GM21381 (cell line): ENCODE results near the gene ZP4.

Source experiments
- ATAC-seq: cut with Tn5 transposase; IDR thresholded peaks from one replicate; pipeline ENCODE4 v1.9.1; 2021; ENCODE audit warnings: mild to moderate bottlenecking, moderate library complexity; ENCODE audit not compliant: unreplicated experiment

Gene ZP4, protein sequence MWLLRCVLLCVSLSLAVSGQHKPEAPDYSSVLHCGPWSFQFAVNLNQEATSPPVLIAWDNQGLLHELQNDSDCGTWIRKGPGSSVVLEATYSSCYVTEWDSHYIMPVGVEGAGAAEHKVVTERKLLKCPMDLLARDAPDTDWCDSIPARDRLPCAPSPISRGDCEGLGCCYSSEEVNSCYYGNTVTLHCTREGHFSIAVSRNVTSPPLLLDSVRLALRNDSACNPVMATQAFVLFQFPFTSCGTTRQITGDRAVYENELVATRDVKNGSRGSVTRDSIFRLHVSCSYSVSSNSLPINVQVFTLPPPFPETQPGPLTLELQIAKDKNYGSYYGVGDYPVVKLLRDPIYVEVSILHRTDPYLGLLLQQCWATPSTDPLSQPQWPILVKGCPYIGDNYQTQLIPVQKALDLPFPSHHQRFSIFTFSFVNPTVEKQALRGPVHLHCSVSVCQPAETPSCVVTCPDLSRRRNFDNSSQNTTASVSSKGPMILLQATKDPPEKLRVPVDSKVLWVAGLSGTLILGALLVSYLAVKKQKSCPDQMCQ

GRCh38 chr1:237890822-237891221 lies at the start of gene ZP4:
Gene ZP4, minus strand, starts transcription at chr1:237890922. Its CDS starts 287 bp downstream, at chr1:237890635.
- no peak for ATAC-seq

DNA sequence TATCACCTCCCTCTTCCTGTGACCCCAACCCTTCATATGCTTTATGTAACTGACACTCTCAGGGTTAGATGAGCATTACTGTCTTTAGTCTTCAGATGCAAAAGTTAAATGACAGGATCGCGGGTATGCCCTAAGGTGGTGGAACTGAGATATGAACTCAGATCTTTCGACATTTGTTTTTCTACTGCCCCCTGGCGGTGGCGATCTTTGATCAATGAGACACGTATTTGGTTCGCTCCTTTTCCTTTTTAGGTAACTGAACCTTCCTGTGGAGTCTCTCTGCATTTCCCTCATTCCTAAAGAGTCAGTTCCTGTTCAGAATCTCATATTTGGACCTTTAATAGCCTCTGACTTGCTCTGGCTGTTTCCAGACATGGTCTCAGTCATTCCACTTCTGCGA lies 47.8 kb upstream of the ZP4 start:
- ATAC-seq: no peak

DNA sequence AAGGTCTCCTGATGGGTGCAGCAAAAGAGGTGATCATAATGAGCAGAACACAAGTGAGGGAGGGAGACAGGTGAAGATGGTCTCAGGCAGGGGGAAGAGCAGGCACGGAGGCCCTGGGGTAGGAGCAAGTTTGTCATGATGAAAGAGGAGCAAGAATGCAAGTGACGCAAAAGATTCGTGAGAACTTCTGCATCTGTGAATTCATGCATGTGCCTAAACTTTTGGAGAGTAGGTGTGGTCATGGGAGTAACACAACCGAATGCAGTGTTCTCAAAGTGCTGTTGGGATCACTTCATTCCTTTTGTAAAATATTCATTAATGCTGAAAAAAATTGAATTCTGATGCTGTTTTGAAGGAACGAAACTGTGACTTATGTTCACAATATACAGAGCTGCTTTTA lies 47.3 kb upstream of the ZP4 start:
- ATAC-seq: no peak

GRCh38 chr1:237932816-237933215 lies 42.1 kb upstream of the ZP4 start:
- ATAC-seq: no peak

GRCh38 chr1:237931581-237931980 lies 40.9 kb upstream of the ZP4 start:
- ATAC-seq: no peak

GRCh38 chr1:237927198-237927597 lies 36.5 kb upstream of the ZP4 start:
- ATAC-seq: no peak

DNA sequence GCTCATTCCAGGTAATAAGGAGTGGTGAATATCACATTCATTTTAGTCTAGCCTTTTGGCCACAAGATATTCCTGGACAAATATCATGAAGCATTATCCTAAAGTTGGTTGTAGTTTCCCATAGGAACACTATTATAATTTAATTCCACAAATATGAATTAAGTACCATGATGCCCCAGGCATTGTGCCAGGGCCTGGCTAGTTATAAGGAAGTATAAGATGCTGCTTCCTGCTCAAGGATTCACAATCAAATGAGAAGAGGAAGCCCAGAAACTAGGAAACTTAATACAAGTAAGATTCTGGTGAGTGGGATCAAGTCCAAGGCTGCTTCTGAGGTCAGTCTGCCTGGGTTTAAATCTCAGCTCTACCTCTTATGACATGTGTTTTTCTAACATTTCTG lies 30.6 kb upstream of the ZP4 start:
- ATAC-seq: no peak

- ATAC-seq: no peak
Observed at GRCh38 chr1:237913345-237913744, 22.6 kb upstream of the ZP4 start.

GRCh38 chr1:237911911-237912310 lies 21.2 kb upstream of the ZP4 start:
- ATAC-seq: no peak

- no peak for ATAC-seq
Observed at GRCh38 chr1:237910834-237911233, 20.1 kb upstream of the ZP4 start.

DNA sequence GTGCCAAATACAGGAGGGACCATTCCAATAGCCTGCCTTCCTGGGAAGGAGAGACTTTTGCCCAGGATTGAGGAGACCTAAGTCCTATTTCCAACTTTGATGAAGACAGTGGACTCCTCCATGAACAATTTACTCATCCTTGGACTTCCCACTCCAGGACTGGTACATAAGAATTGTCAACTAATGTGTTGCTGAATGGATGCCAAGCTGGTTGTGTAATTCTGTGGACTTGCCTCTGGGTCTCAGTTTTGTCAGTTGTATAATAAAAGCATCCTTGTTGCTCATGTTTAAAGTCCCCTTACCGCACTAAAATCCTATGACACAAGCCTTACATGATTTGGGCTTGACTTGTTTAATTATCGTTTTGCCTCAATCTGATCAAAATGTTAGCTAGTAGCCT lies 13.2 kb upstream of the ZP4 start:
- ATAC-seq: no peak

DNA sequence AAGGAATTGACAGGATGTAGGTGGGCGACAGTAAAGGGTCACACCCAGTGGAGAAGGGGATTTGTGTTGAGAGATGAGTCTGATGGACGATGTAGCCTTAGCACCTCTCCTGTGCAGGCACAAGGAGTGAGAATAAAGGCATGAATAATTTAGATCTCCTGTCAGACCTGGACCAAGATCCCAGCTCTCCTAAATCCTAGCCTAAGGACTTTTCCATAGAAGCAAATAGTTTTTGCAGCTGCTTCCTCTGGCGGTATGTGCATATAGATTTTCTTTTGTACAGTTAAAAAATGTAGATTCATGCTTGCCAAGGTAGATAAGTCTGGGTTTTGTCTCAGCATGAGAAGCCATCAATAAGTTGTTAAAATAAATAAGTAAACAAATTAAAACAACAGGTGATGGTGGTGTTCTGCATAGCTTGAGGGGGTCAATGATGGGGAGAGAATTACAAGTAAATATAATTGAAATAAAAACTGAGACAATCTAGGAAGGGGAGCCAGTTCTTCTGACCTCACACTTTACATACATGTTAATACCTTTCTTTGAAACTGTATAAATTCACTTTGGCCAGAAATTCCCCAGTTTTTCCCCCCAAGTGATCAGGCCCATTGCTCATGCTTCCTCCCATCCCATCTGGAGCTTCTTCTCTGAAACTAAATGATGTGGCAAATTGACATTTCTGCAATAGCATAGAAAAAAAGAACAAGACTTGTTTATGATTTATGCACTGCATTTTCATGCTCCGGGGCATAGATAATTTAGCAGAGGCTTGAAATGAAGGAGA lies 12.4 kb upstream of the ZP4 start:
- no peak for ATAC-seq

- no peak for ATAC-seq
Observed at GRCh38 chr1:237901299-237901934, 10.7 kb upstream of the ZP4 start.

GRCh38 chr1:237895630-237896029 lies 4.9 kb upstream of the ZP4 start:
- no peak for ATAC-seq

DNA sequence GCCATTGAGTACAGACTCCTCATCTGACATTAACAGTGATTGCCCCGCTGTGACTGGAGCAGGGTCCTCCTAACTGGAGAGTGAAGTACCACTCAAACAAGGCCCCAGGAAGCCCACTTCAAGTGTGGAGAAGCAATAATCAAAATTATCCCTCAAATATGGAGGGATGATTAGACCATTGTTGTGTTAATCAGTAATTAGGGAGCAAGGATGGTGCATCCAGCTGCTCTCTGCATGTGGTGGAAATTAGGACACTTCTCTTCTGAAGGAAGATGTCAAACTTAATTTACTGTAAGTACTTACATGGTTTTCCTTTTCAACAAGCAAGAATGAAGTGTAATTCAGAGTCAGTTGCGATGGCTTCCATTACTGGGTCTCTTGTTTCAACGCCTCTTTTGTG lies 3.4 kb upstream of the ZP4 start:
- ATAC-seq: no peak

GRCh38 chr1:237891979-237892378 lies 1.3 kb upstream of the ZP4 start:
- no peak for ATAC-seq

DNA sequence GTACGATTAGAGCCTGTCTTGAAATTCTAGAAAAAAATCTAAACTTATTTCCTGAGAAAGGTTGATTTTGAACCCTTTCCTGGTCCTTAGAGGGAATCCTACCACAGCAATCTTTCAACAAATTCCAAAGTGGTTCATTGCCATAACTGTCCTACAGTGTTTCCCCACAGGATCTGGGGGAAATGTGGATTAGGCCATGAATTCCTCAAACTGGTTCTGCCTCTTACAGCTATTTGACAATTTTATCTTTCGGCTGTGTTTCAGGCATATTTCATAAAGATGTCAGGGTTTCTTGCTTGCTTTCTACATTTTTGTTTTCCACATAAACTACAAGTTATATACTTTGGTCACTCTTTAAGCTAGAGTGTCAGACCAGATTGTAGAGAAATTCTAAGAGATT lies 544 bp upstream of the ZP4 start:
- no peak for ATAC-seq

DNA sequence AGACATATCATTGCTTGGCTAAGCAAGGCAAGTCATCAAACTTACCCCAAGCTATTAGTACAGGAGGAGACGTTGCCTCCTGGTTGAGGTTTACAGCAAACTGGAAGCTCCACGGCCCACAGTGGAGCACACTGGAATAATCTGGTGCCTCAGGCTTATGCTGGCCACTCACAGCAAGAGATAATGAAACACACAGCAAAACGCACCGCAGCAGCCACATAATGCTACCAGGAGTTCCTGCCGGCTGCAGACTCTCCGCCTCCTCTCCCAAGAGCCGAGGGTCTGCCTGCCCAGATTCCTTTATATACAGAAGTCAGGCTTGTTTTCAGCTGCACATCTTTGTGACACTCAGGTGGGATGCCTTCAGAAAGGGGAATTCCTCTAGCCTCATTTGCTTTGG lies 306 bp downstream of the ZP4 start:
- ATAC-seq: no peak

DNA sequence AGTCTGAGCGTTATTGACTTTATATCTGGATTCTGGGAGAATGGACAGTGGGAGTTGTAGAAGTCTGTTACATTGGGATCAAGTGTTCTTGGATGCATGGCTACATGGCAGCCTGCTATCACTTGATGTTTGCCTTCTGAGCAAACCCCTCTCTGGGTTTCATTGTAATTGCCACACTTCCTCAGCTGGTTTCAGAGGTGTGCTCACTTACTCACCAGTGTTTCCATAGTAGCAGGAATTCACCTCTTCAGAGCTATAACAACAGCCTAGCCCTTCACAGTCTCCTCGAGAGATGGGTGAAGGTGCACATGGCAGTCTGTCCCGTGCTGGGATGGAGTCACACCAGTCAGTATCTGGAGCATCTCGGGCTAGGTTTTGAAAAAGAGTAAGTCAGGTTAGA lies 2.6 kb downstream of the ZP4 start:
- no peak for ATAC-seq

GRCh38 chr1:237887542-237887941 lies 3.2 kb downstream of the ZP4 start:
- ATAC-seq: no peak

DNA sequence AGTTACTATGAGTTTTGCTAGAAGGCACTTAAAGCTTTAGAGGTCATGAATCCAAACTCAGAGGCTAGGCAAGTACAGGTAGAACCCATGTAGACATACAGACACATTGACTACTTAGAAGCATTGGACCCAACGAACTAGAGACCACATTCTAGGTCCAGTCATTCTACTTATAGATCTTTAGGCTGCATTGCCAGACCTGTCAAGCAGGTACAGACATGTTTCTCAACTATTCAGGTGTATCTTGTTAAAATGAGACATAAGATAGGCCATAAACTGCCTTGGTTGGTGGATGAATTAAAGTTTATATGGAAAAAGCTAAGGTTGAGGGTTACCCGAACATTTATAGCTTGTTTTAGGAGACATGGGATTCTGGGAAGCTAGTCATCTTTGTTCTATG lies 6.5 kb downstream of the ZP4 start:
- ATAC-seq: no peak

GRCh38 chr1:237879195-237879594 lies 11.5 kb downstream of the ZP4 start:
- no peak for ATAC-seq
